Measurements from ENCODE around the gene DNAH14. TPM values are rescaled to one million over a fixed set of nuclear protein-coding genes. Genes with fewer than 3 reads are reported as not detected.

DNAH14 gene
- total RNA-seq, 1 experiment from 2014 or later = 47.0 TPM

DNA sequence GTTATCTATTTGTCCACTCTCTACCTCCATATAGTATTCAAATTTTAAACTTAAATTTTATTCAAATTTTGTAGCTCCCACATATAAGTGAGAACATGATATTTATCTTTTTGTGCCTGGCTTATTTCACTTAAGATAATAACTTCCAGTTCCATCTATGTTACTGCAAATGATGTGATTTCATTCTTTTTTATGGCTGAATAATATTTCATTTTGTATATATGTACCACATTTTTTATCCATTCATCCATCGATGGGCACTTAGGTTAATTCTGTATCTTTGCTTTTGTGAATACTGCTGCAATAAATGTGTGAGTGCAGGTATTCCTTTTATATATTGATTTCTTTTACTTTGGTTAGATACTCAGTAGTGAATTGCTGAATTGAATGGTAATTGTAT lies 2.1 kb downstream of the DNAH14 start:
- DNase-seq (ENCODE audit: low read depth, low spot score) (no peak), ATAC-seq (no peak)
- ChIA-PET CTCF (no interaction called here), POLR2A (no interaction called here)
- intact Hi-C loops (cut with micrococcal nuclease; ENCODE audit: unreplicated experiment) (no loop called here), in situ Hi-C loops (cut with HindIII; ENCODE audit: low pct_unique_long_range_greater_than_20kb, low sequenced_read_pairs) (no loop called here)
- Histone ChIP-seq H3K27ac (ENCODE audit: low read length) (no peak overlapping the region), H3K4me1 (ENCODE audit: control insufficient read depth, insufficient read depth, low read length) (no peaks in the 10 kb centered on the region), H3K4me3 (ENCODE audit: low read depth in 2 of 2, low read length in 2 of 2) (no peak overlapping the region), H3K27me3 (ENCODE audit: control insufficient read depth, insufficient read depth, low read length) (no peaks in the 10 kb centered on the region), H3K9me3 (ENCODE audit: control insufficient read depth, insufficient read depth, low read depth, low read length) (peaks cover 36% of the 10 kb centered on the region), H3K36me3 (ENCODE audit: control insufficient read depth, insufficient read depth, low read length) (peaks cover 3% of the 10 kb centered on the region; the same call in 1 of the 2 replicates)
- TF ChIP-seq, protein P1, sequence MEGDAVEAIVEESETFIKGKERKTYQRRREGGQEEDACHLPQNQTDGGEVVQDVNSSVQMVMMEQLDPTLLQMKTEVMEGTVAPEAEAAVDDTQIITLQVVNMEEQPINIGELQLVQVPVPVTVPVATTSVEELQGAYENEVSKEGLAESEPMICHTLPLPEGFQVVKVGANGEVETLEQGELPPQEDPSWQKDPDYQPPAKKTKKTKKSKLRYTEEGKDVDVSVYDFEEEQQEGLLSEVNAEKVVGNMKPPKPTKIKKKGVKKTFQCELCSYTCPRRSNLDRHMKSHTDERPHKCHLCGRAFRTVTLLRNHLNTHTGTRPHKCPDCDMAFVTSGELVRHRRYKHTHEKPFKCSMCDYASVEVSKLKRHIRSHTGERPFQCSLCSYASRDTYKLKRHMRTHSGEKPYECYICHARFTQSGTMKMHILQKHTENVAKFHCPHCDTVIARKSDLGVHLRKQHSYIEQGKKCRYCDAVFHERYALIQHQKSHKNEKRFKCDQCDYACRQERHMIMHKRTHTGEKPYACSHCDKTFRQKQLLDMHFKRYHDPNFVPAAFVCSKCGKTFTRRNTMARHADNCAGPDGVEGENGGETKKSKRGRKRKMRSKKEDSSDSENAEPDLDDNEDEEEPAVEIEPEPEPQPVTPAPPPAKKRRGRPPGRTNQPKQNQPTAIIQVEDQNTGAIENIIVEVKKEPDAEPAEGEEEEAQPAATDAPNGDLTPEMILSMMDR (IDR thresholded peaks at IDR 0.05) = no peak
- TF ChIP-seq POLR2AphosphoS5 (IDR thresholded peaks at IDR 0.05; ENCODE audit: low read depth, low read length) (no peak), TCF7L2 (IDR thresholded peaks at IDR 0.05; ENCODE audit: low read depth, low read length) (no peak), SIN3A (IDR thresholded peaks at IDR 0.05; ENCODE audit: borderline replicate concordance, insufficient read depth, low read depth, low read length) (no peak)
- TF ChIP-seq, protein P2, sequence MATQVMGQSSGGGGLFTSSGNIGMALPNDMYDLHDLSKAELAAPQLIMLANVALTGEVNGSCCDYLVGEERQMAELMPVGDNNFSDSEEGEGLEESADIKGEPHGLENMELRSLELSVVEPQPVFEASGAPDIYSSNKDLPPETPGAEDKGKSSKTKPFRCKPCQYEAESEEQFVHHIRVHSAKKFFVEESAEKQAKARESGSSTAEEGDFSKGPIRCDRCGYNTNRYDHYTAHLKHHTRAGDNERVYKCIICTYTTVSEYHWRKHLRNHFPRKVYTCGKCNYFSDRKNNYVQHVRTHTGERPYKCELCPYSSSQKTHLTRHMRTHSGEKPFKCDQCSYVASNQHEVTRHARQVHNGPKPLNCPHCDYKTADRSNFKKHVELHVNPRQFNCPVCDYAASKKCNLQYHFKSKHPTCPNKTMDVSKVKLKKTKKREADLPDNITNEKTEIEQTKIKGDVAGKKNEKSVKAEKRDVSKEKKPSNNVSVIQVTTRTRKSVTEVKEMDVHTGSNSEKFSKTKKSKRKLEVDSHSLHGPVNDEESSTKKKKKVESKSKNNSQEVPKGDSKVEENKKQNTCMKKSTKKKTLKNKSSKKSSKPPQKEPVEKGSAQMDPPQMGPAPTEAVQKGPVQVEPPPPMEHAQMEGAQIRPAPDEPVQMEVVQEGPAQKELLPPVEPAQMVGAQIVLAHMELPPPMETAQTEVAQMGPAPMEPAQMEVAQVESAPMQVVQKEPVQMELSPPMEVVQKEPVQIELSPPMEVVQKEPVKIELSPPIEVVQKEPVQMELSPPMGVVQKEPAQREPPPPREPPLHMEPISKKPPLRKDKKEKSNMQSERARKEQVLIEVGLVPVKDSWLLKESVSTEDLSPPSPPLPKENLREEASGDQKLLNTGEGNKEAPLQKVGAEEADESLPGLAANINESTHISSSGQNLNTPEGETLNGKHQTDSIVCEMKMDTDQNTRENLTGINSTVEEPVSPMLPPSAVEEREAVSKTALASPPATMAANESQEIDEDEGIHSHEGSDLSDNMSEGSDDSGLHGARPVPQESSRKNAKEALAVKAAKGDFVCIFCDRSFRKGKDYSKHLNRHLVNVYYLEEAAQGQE (IDR thresholded peaks at IDR 0.05; ENCODE audit: insufficient read depth in 1 of 2, low read depth in 2 of 2, low read length in 1 of 2) = no peak
- BruUV-seq (replicated peaks) = no TSS peak

DNA sequence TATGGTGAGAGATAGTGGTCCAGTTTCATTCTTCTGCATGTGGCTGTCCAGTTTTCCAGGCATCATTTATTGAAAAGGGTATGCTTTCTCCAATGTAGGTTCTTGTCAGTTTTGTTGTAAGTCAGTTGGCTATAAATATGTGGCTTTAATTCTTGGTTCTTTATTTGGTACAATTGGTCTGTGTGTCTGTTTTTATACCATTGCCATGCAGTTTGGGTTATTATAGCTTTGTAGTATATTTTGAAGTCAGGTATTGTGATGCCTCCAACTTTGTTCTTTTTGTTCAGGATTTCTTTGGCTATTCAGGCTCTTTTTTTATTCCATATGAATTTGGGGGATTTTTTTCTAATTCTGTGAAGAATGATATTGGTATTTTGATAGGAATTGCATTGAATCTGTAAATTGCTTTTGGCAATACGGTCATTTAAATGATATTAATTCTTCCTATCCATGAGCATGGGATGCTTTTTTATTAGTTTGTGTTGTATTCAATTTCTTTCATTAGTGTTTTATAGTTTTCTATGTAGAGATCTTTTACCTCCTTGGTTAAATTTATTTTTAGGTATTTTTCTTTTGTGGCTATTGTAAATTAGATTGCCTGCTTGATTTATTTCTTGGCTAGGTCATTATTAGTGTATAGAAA lies 3.3 kb downstream of the DNAH14 start:
- no TSS peak for BruUV-seq (replicated peaks)
- no peak overlapping the region for H3K4me3 ChIP-seq (ENCODE audit: low read depth in 2 of 2, low read length in 2 of 2)
- in situ Hi-C loops (cut with HindIII; ENCODE audit: low pct_unique_long_range_greater_than_20kb, low sequenced_read_pairs) (no loop called here), intact Hi-C loops (cut with micrococcal nuclease; ENCODE audit: unreplicated experiment) (no loop called here)
- DNase-seq (ENCODE audit: low read depth, low spot score) = no peak
- H3K27ac ChIP-seq (ENCODE audit: low read length) = no peak overlapping the region
- POLR2A ChIA-PET = no interaction called here
- TF ChIP-seq TCF7L2 (IDR thresholded peaks at IDR 0.05; ENCODE audit: low read depth, low read length) = no peak
- TF ChIP-seq, protein P1 (IDR thresholded peaks at IDR 0.05) = no peak
- TF ChIP-seq POLR2AphosphoS5 (IDR thresholded peaks at IDR 0.05; ENCODE audit: low read depth, low read length) = no peak
- TF ChIP-seq, protein P2 (IDR thresholded peaks at IDR 0.05; ENCODE audit: insufficient read depth in 1 of 2, low read depth in 2 of 2, low read length in 1 of 2) = no peak
- no peak for TF ChIP-seq SIN3A (IDR thresholded peaks at IDR 0.05; ENCODE audit: borderline replicate concordance, insufficient read depth, low read depth, low read length)
- no peaks in the 10 kb centered on the region for H3K27me3 ChIP-seq (ENCODE audit: control insufficient read depth, insufficient read depth, low read length)
- CTCF ChIA-PET = no interaction called here
- no peaks in the 10 kb centered on the region for H3K4me1 ChIP-seq (ENCODE audit: control insufficient read depth, insufficient read depth, low read length)
- peaks cover 44% of the 10 kb centered on the region for H3K9me3 ChIP-seq (ENCODE audit: control insufficient read depth, insufficient read depth, low read depth, low read length)
- ATAC-seq = no peak
- H3K36me3 ChIP-seq (ENCODE audit: control insufficient read depth, insufficient read depth, low read length) = peaks cover 3% of the 10 kb centered on the region; the same call in 1 of the 2 replicates

All from Panc1 (cell line).